IMR-90 (cell line): Measurements from ENCODE around the gene ASH1L. TPM values are rescaled to one million over a fixed set of nuclear protein-coding genes. Genes with fewer than 3 reads are reported as not detected.

Experiments used
- ATAC-seq: fragments of 200-7000 bp; cut with Tn5 transposase; 2 replicates; pipeline ENCODE4 v1.9.1; 2020; ENCODE audit warnings: low read depth, mild to moderate bottlenecking, moderate library complexity
- BruUV-seq: library from RNA; stranded (reverse); fragments of 400-500 nt; replicated peaks from 2 replicates; lab custom pipeline; 2021; lab: Mats Ljungman, UMichigan
- CTCF ChIA-PET: fragments of 300-600 bp; formaldehyde crosslinking; extraction: SDS; loops from one replicate; lab custom pipeline; 2021; ENCODE audit warnings: antibody characterized with exemption; lab: Yijun Ruan, JAX
- POLR2A ChIA-PET: fragments of 300-600 bp; sonication (Branson Sonifier 250); formaldehyde crosslinking; loops from one replicate; lab custom pipeline; 2022; ENCODE audit warnings: antibody characterized with exemption; ENCODE audit not compliant: unreplicated experiment; lab: Charles Lee
- DNase-seq: peaks from one replicate; pipeline ENCODE4 v3.0.0; 2013
- H2AFZ ChIP-seq: replicated peaks from 2 replicates; pipeline ENCODE3; 2013; ENCODE audit warnings: low read length, mild to moderate bottlenecking; ENCODE audit not compliant: poor library complexity
- H2AK5ac ChIP-seq: 2 replicates; pipeline ENCODE4 v1.6.1; 2013; ENCODE audit warnings: low read depth, low read length, inconsistent platforms
- H2AK9ac ChIP-seq: replicated peaks from 2 replicates; pipeline ENCODE3; 2013; ENCODE audit warnings: mild to moderate bottlenecking, low read depth, low read length, moderate library complexity; ENCODE audit not compliant: poor library complexity
- H2BK120ac ChIP-seq: 2 replicates; pipeline ENCODE4 v1.6.1; 2013; ENCODE audit warnings: low read depth, low read length, inconsistent platforms
- H2BK15ac ChIP-seq: 3 replicates; pipeline ENCODE4 v1.6.1; 2013; ENCODE audit warnings: low read depth, low read length, inconsistent platforms
- H2BK20ac ChIP-seq: 2 replicates; pipeline ENCODE4 v1.6.1; 2013; ENCODE audit warnings: low read depth, mild to moderate bottlenecking, inconsistent platforms, low read length, moderate library complexity
- H2BK5ac ChIP-seq: 2 replicates; pipeline ENCODE4 v1.6.1; 2013; ENCODE audit warnings: mild to moderate bottlenecking, low read depth, low read length, inconsistent platforms; ENCODE audit not compliant: poor library complexity, severe bottlenecking
- H3K14ac ChIP-seq: replicated peaks from 2 replicates; pipeline ENCODE4 v1.6.1; 2013; ENCODE audit warnings: low read depth, low read length, inconsistent platforms
- H3K18ac ChIP-seq: 2 replicates; pipeline ENCODE4 v1.6.1; 2013; ENCODE audit warnings: low read depth, low read length, control low read depth
- H3K23ac ChIP-seq: 2 replicates; pipeline ENCODE4 v1.6.1; 2013; ENCODE audit warnings: low read depth, low read length, inconsistent platforms
- H3K27ac ChIP-seq: 2 replicates; pipeline ENCODE4 v1.5.1; 2013; ENCODE audit warnings: mild to moderate bottlenecking, control low read depth, low read length; ENCODE audit not compliant: insufficient read depth
- H3K27me3 ChIP-seq: 2 replicates; pipeline ENCODE4 v1.6.1; 2013; ENCODE audit warnings: low read length; ENCODE audit not compliant: control insufficient read depth, insufficient read depth
- H3K36me3 ChIP-seq: 2 replicates; pipeline ENCODE4 v1.6.1; 2013; ENCODE audit warnings: low read length, mixed read lengths; ENCODE audit not compliant: control insufficient read depth, insufficient read depth
- H3K4ac ChIP-seq: 2 replicates; pipeline ENCODE4 v1.6.1; 2013; ENCODE audit warnings: low read depth, low read length, inconsistent platforms
- H3K4me1 ChIP-seq: 2 replicates; pipeline ENCODE4 v1.6.1; 2013; ENCODE audit warnings: low read length, mixed read lengths; ENCODE audit not compliant: control insufficient read depth, insufficient read depth
- H3K4me2 ChIP-seq: 2 replicates; pipeline ENCODE4 v1.6.1; 2013; ENCODE audit warnings: low read depth, mild to moderate bottlenecking, control low read depth, low read length, moderate library complexity
- H3K4me3 ChIP-seq: 2 replicates; pipeline ENCODE4 v1.5.1; 2013; ENCODE audit warnings: low read depth, mild to moderate bottlenecking, control low read depth, low read length, moderate library complexity; ENCODE audit not compliant: insufficient read depth
- H3K56ac ChIP-seq: 2 replicates; pipeline ENCODE4 v1.6.1; 2013; ENCODE audit warnings: low read length, inconsistent platforms; ENCODE audit not compliant: insufficient read depth; ENCODE audit errors: extremely low read depth
- H3K79me1 ChIP-seq, 2 experiments: 2 replicates each; pipeline ENCODE4 v1.6.1; 2013; ENCODE audit warnings: low read length in 2 of 2, inconsistent platforms in 1 of 2, low read depth in 1 of 2
- H3K9ac ChIP-seq: 2 replicates; pipeline ENCODE4 v1.6.1; 2013; ENCODE audit warnings: low read depth, low read length, control low read depth
- H3K9me1 ChIP-seq: 2 replicates; pipeline ENCODE4 v1.6.1; 2013; ENCODE audit warnings: low read length, inconsistent platforms; ENCODE audit not compliant: insufficient read depth
- H3K9me3 ChIP-seq: 2 replicates; pipeline ENCODE4 v1.6.1; 2013; ENCODE audit warnings: low read length; ENCODE audit not compliant: control insufficient read depth, insufficient read depth
- H4K20me1 ChIP-seq: 2 replicates; pipeline ENCODE4 v1.6.1; 2013; ENCODE audit warnings: low read length, inconsistent platforms; ENCODE audit not compliant: insufficient read depth
- H4K5ac ChIP-seq: 2 replicates; pipeline ENCODE4 v1.6.1; 2013; ENCODE audit warnings: mild to moderate bottlenecking, low read depth, low read length, control low read depth
- H4K8ac ChIP-seq, 2 experiments: 2 replicates each; pipeline ENCODE4 v1.6.1; 2013; ENCODE audit warnings: low read depth in 2 of 2, low read length in 2 of 2, control low read depth in 1 of 2, inconsistent platforms in 1 of 2
- H4K91ac ChIP-seq: 2 replicates; pipeline ENCODE4 v1.6.1; 2013; ENCODE audit warnings: low read depth, low read length, inconsistent platforms; ENCODE audit not compliant: insufficient read depth
- BHLHE40 ChIP-seq: fragments of 150-350 bp; IDR thresholded peaks from 2 replicates; pipeline ENCODE4 v1.6.1; 2016; ENCODE audit warnings: mild to moderate bottlenecking, low read depth, low read length
- CHD1 ChIP-seq: IDR thresholded peaks from 2 replicates; pipeline ENCODE4 v1.6.1; 2012; ENCODE audit warnings: low read depth, low read length, improper control_type of control experiment
- CTCF ChIP-seq: conservative IDR thresholded peaks from 2 replicates; pipeline ENCODE4 v1.5.1; 2012; ENCODE audit warnings: mild to moderate bottlenecking, low read depth, low read length, improper control_type of control experiment
- ELK1 ChIP-seq: fragments of 150-350 bp; IDR thresholded peaks from 2 replicates; pipeline ENCODE4 v1.6.1; 2016; ENCODE audit warnings: low read depth, mild to moderate bottlenecking, low read length, moderate library complexity, borderline replicate concordance
- FOS ChIP-seq: fragments of 150-350 bp; IDR thresholded peaks from 2 replicates; pipeline ENCODE4 v1.6.1; 2016; ENCODE audit warnings: low read depth, low read length
- MAFK ChIP-seq: IDR thresholded peaks from 2 replicates; pipeline ENCODE4 v1.6.1; 2012; ENCODE audit warnings: low read depth, low read length, improper control_type of control experiment
- MAZ ChIP-seq: IDR thresholded peaks from 2 replicates; pipeline ENCODE4 v1.6.1; 2012; ENCODE audit warnings: low read depth, mild to moderate bottlenecking, low read length, improper control_type of control experiment, moderate library complexity, borderline replicate concordance
- MXI1 ChIP-seq: IDR thresholded peaks from 2 replicates; pipeline ENCODE4 v1.6.1; 2012; ENCODE audit warnings: low read depth, mild to moderate bottlenecking, low read length, moderate library complexity, borderline replicate concordance
- NFE2L2 ChIP-seq: fragments of 150-350 bp; IDR thresholded peaks from 2 replicates; pipeline ENCODE4 v1.6.1; 2016; ENCODE audit warnings: low read depth, mild to moderate bottlenecking, low read length
- POLR2A ChIP-seq: IDR thresholded peaks from 2 replicates; pipeline ENCODE4 v1.6.1; 2012; ENCODE audit warnings: mild to moderate bottlenecking, low read depth, low read length
- RAD21 ChIP-seq: IDR thresholded peaks from 2 replicates; pipeline ENCODE4 v1.6.1; 2012; ENCODE audit warnings: low read length, improper control_type of control experiment
- RCOR1 ChIP-seq: IDR thresholded peaks from 2 replicates; pipeline ENCODE4 v1.6.1; 2012; ENCODE audit warnings: mild to moderate bottlenecking, low read length, improper control_type of control experiment; ENCODE audit not compliant: insufficient replicate concordance
- RFX5 ChIP-seq: IDR thresholded peaks from 2 replicates; pipeline ENCODE4 v1.8.0; 2012; ENCODE audit warnings: low read depth, mild to moderate bottlenecking, low read length, moderate library complexity
- SMC3 ChIP-seq: fragments of 150-350 bp; IDR thresholded peaks from 2 replicates; pipeline ENCODE4 v1.6.1; 2016; ENCODE audit warnings: low read depth, mild to moderate bottlenecking, antibody characterized with exemption, low read length, moderate library complexity
- USF2 ChIP-seq: fragments of 150-350 bp; IDR thresholded peaks from 2 replicates; pipeline ENCODE4 v1.6.1; 2017; ENCODE audit warnings: mild to moderate bottlenecking, antibody characterized with exemption, low read length, low read depth
- WGBS, 2 experiments: methylation state at CpG; one replicate each; pipeline versions ENCODE4 v1.1.5 to v1.1.7; 2013; ENCODE audit warnings: missing lambda C conversion rate in 2 of 2; ENCODE audit not compliant: insufficient read length in 1 of 2; ENCODE audit errors: extremely low coverage in 2 of 2; 5-methylcytosine and 5-hydroxymethylcytosine counted together
- dilution Hi-C: fragments of 300-500 bp; cut with HindIII; formaldehyde crosslinking; loops from one replicate; pipeline ENCODE4 v1.14.3; 2018; ENCODE audit warnings: low sequenced_read_pairs; ENCODE audit not compliant: unreplicated experiment
- in situ Hi-C: fragments of 300-500 bp; cut with MboI; formaldehyde crosslinking; loops from 3 replicates; pipeline ENCODE4 v1.14.3; 2019; ENCODE audit warnings: low sequenced_read_pairs, inconsistent platforms, mixed read lengths
- intact Hi-C: fragments of 100-400 bp; cut with micrococcal nuclease; formaldehyde crosslinking; loops from 2 replicates; pipeline ENCODE4 v1.10.0; 2022
- polyA plus RNA-seq, 3 experiments: library from polyadenylated mRNA; depleted of rRNA; stranded (reverse); fragments of >200 nt; gene quantifications; 2 replicates each; pipeline ENCODE4 v1.2.3, GENCODE V29; 2012; ENCODE audit warnings: low replicate concordance in 1 of 3
- total RNA-seq: library from RNA; depleted of rRNA; stranded (reverse); fragments of >200 nt; gene quantifications from 2 replicates; pipeline ENCODE4 v1.2.3, GENCODE V29; 2012

ASH1L gene
- total and polyA plus RNA-seq, 2 of the 4 experiments (the other 2 are of a cell fraction), result 13.7 to 18.5 TPM

- in situ Hi-C loops, result no loop called here
- no peak for DNase-seq
- POLR2A ChIA-PET, result no interaction called here
These were observed 236.5 kb downstream of the ASH1L start for GRCh38 chr1:155326020-155326526.

More at GRCh38 chr1:155326020-155326526, 236.5 kb downstream of the ASH1L start:
- H3K14ac ChIP-seq, result no peak overlapping the region
- H2BK5ac ChIP-seq, result no peak overlapping the region
- peaks cover 16 to 52% of the 10 kb centered on the region in 2 experiments for H3K79me1 ChIP-seq
- H3K4me3 ChIP-seq, result no peak overlapping the region
- H3K23ac ChIP-seq, result peak overlapping the region; percentile 60; the same call in 1 of the 2 replicates
- no peak overlapping the region for H3K18ac ChIP-seq
- no peak overlapping the region for H3K56ac ChIP-seq
- ATAC-seq, result no peak
- H3K9ac ChIP-seq, result no peak overlapping the region; the same call in 1 of the 2 replicates
- TF ChIP-seq RFX5 (no peak), SMC3 (no peak), MAZ (no peak), POLR2A (no peak), CHD1 (no peak), ELK1 (no peak), NFE2L2 (no peak), FOS (no peak), RAD21 (no peak), USF2 (no peak), CTCF (no peak), MXI1 (no peak), RCOR1 (no peak), BHLHE40 (no peak), MAFK (no peak)
- no peak overlapping the region for H2BK20ac ChIP-seq
- WGBS, 2 experiments, result 88% methylated on average over 4 of the region's 6 CpGs; no CpG with 5 or more reads in 1 of the 2 experiments
- CTCF ChIA-PET, result no interaction called here
- intact Hi-C loops (loop anchor here (10.0 kb wide), 1 partner anchor 121 kb away; the partner anchor contains the start of genes MTX1 and THBS3), dilution Hi-C loops (no loop called here)
- H3K4me1 ChIP-seq, result peaks cover 18% of the 10 kb centered on the region; the same call in 1 of the 2 replicates
- peak overlapping the region; percentile 9; the same call in 1 of the 2 replicates for H2AK5ac ChIP-seq
- H2BK15ac ChIP-seq, result no peak overlapping the region
- peaks cover 29% of the 10 kb centered on the region for H4K20me1 ChIP-seq
- H4K8ac ChIP-seq, result peak overlapping the region in 1 of 2 experiments; percentile 49; a peak in 1 of 4 replicates
- no TSS peak for BruUV-seq
- H3K9me3 ChIP-seq, result no peaks in the 10 kb centered on the region
- no peak overlapping the region for H3K4me2 ChIP-seq
- H2AK9ac ChIP-seq, result peak overlapping the region; percentile 87
- no peak overlapping the region for H4K5ac ChIP-seq
- H4K91ac ChIP-seq, result no peak overlapping the region
- H2BK120ac ChIP-seq, result no peak overlapping the region
- H3K4ac ChIP-seq, result no peak overlapping the region
- H3K36me3 ChIP-seq, result peaks cover 28% of the 10 kb centered on the region
- H3K27me3 ChIP-seq, result no peaks in the 10 kb centered on the region
- H3K27ac ChIP-seq, result no peak overlapping the region
- H3K9me1 ChIP-seq, result peaks cover 19% of the 10 kb centered on the region; the same call in 1 of the 2 replicates
- no peak overlapping the region for H2AFZ ChIP-seq
